HG02981 (cell line): ENCODE measurements around the gene KRTAP10-4.
"Not testable (repeated sequence)": the region's sequence is repeated elsewhere in the genome, so short reads cannot be mapped to it uniquely, and the experiment has no call there.

ENCODE experiments used
- ATAC-seq: cut with Tn5 transposase; IDR thresholded peaks from one replicate; pipeline ENCODE4 v1.9.1; 2021; ENCODE audit warnings: mild to moderate bottlenecking, moderate library complexity; ENCODE audit not compliant: unreplicated experiment

Gene KRTAP10-4

GRCh38 chr21:44533891-44534627, 39.5 kb upstream of the KRTAP10-4 start:
- ATAC-seq = no peak

- no peak for ATAC-seq
Measured at GRCh38 chr21:44534688-44535087, 38.8 kb upstream of the KRTAP10-4 start.

- no peak for ATAC-seq
Measured at GRCh38 chr21:44535963-44536362, 37.6 kb upstream of the KRTAP10-4 start.

GRCh38 chr21:44537930-44538911, 35.3 kb upstream of the KRTAP10-4 start:
- no peak for ATAC-seq

GRCh38 chr21:44539046-44539445, 34.5 kb upstream of the KRTAP10-4 start:
- ATAC-seq = no peak

GRCh38 chr21:44539991-44540666, 33.4 kb upstream of the KRTAP10-4 start, which contains the start of gene KRTAP10-1:
Gene KRTAP10-1 (minus strand): TSS chr21:44540195. CDS start chr21:44540150, 45 bp downstream.
- ATAC-seq = no peak

GRCh38 chr21:44540741-44541288, 32.7 kb upstream of the KRTAP10-4 start:
- no peak for ATAC-seq

- no peak for ATAC-seq
Measured at GRCh38 chr21:44542716-44543115, 30.8 kb upstream of the KRTAP10-4 start.

GRCh38 chr21:44544566-44544965, 29.0 kb upstream of the KRTAP10-4 start:
- no peak for ATAC-seq

- ATAC-seq = no peak
Measured at GRCh38 chr21:44547656-44548331, 25.7 kb upstream of the KRTAP10-4 start.

GRCh38 chr21:44548381-44548780, 25.1 kb upstream of the KRTAP10-4 start:
- ATAC-seq = no peak

GRCh38 chr21:44548922-44549321, 24.6 kb upstream of the KRTAP10-4 start:
- no peak for ATAC-seq

GRCh38 chr21:44549525-44550211, 23.9 kb upstream of the KRTAP10-4 start:
- no peak for ATAC-seq

- not testable (repeated sequence) for ATAC-seq
Measured at GRCh38 chr21:44550285-44550684, 23.2 kb upstream of the KRTAP10-4 start.

GRCh38 chr21:44550807-44551206, 22.7 kb upstream of the KRTAP10-4 start:
- no peak for ATAC-seq

- no peak for ATAC-seq
Measured at GRCh38 chr21:44551340-44551961, 22.1 kb upstream of the KRTAP10-4 start, which contains the start of gene KRTAP10-2. Gene KRTAP10-2 (minus strand): TSS chr21:44551505. CDS start chr21:44551458, 47 bp downstream.

GRCh38 chr21:44552136-44552535, 21.4 kb upstream of the KRTAP10-4 start:
- no peak for ATAC-seq

- no peak for ATAC-seq
Measured at GRCh38 chr21:44552681-44553080, 20.8 kb upstream of the KRTAP10-4 start.
